Loucy (cell line): ENCODE data around the gene STAT3.
A peak's percentile ranks its signal among the peaks of the same experiment; 100 is the strongest.

Experiments
- H2AFZ ChIP-seq: fragments of 200-600 bp; sonication (generic); 2 replicates; pipeline ENCODE4 v1.6.0; 2016; ENCODE audit warnings: antibody characterized with exemption, mild to moderate bottlenecking, low read length, moderate library complexity
- H3F3A ChIP-seq: fragments of 200-600 bp; 2 replicates; pipeline ENCODE4 v1.6.0; 2016; ENCODE audit warnings: antibody characterized with exemption, low read depth, mild to moderate bottlenecking
- H3K27me3 ChIP-seq: fragments of 200-600 bp; sonication (generic); 2 replicates; pipeline ENCODE4 v1.6.1; 2014; ENCODE audit warnings: low read length, mild to moderate bottlenecking; ENCODE audit not compliant: insufficient read depth, poor library complexity, severe bottlenecking
- H3K36me3 ChIP-seq: fragments of 200-600 bp; sonication (generic); 2 replicates; pipeline ENCODE4 v1.6.1; 2016; ENCODE audit warnings: low read length; ENCODE audit not compliant: insufficient read depth
- H3K4me1 ChIP-seq: fragments of 200-600 bp; sonication (generic); 2 replicates; pipeline ENCODE4 v1.5.1; 2014; ENCODE audit warnings: low read length, mild to moderate bottlenecking; ENCODE audit not compliant: insufficient read depth, poor library complexity, severe bottlenecking
- H3K4me2 ChIP-seq: fragments of 200-600 bp; sonication (generic); 2 replicates; pipeline ENCODE4 v1.6.0; 2014; ENCODE audit warnings: antibody characterized with exemption, low read length, low read depth, mild to moderate bottlenecking; ENCODE audit not compliant: poor library complexity, severe bottlenecking
- H3K4me3 ChIP-seq: fragments of 200-600 bp; sonication (generic); 2 replicates; pipeline ENCODE4 v1.5.1; 2014; ENCODE audit warnings: low read length, mild to moderate bottlenecking, mixed read lengths; ENCODE audit not compliant: poor library complexity, severe bottlenecking
- H3K79me2 ChIP-seq: fragments of 200-600 bp; sonication (generic); 2 replicates; pipeline ENCODE4 v1.6.1; 2014; ENCODE audit warnings: low read length; ENCODE audit not compliant: insufficient read depth
- H3K9ac ChIP-seq: fragments of 200-600 bp; sonication (generic); 2 replicates; pipeline ENCODE4 v1.6.0; 2014; ENCODE audit warnings: mild to moderate bottlenecking, low read depth, low read length, moderate library complexity; ENCODE audit not compliant: poor library complexity, severe bottlenecking
- H3K9me2 ChIP-seq: fragments of 200-600 bp; sonication (generic); replicated peaks from 2 replicates; pipeline ENCODE4 v1.6.1; 2016; ENCODE audit warnings: low read depth, low read length, mixed read lengths
- H3K9me3 ChIP-seq: fragments of 200-600 bp; sonication (generic); 2 replicates; pipeline ENCODE4 v1.6.1; 2014; ENCODE audit warnings: mild to moderate bottlenecking, antibody characterized with exemption, low read length, low read depth; ENCODE audit not compliant: insufficient read depth
- H4K20me1 ChIP-seq: fragments of 200-600 bp; sonication (generic); 2 replicates; pipeline ENCODE4 v1.6.0; 2014; ENCODE audit warnings: antibody characterized with exemption, low read length, mild to moderate bottlenecking; ENCODE audit not compliant: insufficient read depth, poor library complexity, severe bottlenecking
- CTCF ChIP-seq: fragments of 200-600 bp; sonication (generic); conservative IDR thresholded peaks from 2 replicates; pipeline ENCODE4 v1.5.1; 2014; ENCODE audit warnings: mild to moderate bottlenecking, antibody characterized with exemption, low read length
- EZH2phosphoT487 ChIP-seq: fragments of 200-600 bp; IDR thresholded peaks from 2 replicates; pipeline ENCODE4 v1.6.1; 2018; ENCODE audit warnings: antibody characterized with exemption, mild to moderate bottlenecking, moderate library complexity, borderline replicate concordance

STAT3 gene

GRCh38 chr17:42309986-42310786, 78.1 kb downstream of the STAT3 start:
- H3K9me3 ChIP-seq = no peaks in the 10 kb centered on the region
- H2AFZ ChIP-seq = no peak overlapping the region
- H3K27me3 ChIP-seq = no peaks in the 10 kb centered on the region
- H3K36me3 ChIP-seq = peaks cover 64% of the 10 kb centered on the region
- H3K9ac ChIP-seq = peak overlapping the region; percentile 95
- H3K4me2 ChIP-seq = peak overlapping the region; percentile 97
- H4K20me1 ChIP-seq = no peaks in the 10 kb centered on the region
- H3K4me1 ChIP-seq = peaks cover 53% of the 10 kb centered on the region
- peaks cover 33% of the 10 kb centered on the region; the same call in 1 of the 2 replicates for H3K79me2 ChIP-seq
- peaks cover 35% of the 10 kb centered on the region for H3F3A ChIP-seq
- H3K4me3 ChIP-seq = no peak overlapping the region
- TF ChIP-seq CTCF = no peak
- no peak for TF ChIP-seq EZH2phosphoT487
- H3K9me2 ChIP-seq = no peaks in the 10 kb centered on the region

- H3K4me2 ChIP-seq = no peak overlapping the region
- no peak overlapping the region for H3K4me3 ChIP-seq
- H3K9me3 ChIP-seq = no peaks in the 10 kb centered on the region
- no peaks in the 10 kb centered on the region for H3K27me3 ChIP-seq
- TF ChIP-seq CTCF (no peak), EZH2phosphoT487 (no peak)
- no peak overlapping the region for H2AFZ ChIP-seq
- H3K9me2 ChIP-seq = no peaks in the 10 kb centered on the region
- H3K9ac ChIP-seq = peak overlapping the region; percentile 95
- H3K4me1 ChIP-seq = peaks cover 43% of the 10 kb centered on the region
- no peaks in the 10 kb centered on the region for H4K20me1 ChIP-seq
- peaks cover 31% of the 10 kb centered on the region for H3F3A ChIP-seq
- H3K36me3 ChIP-seq = peaks cover 72% of the 10 kb centered on the region; the same call in 1 of the 2 replicates
- peaks cover 32% of the 10 kb centered on the region; the same call in 1 of the 2 replicates for H3K79me2 ChIP-seq
Observed at GRCh38 chr17:42309142-42309541, 79.1 kb downstream of the STAT3 start.

- H2AFZ ChIP-seq = no peak overlapping the region
- TF ChIP-seq EZH2phosphoT487 (no peak), CTCF (no peak)
- H3F3A ChIP-seq = peaks cover 24% of the 10 kb centered on the region
- no peak overlapping the region for H3K9ac ChIP-seq
- H3K4me2 ChIP-seq = no peak overlapping the region
- no peak overlapping the region for H3K4me3 ChIP-seq
- H3K9me3 ChIP-seq = no peaks in the 10 kb centered on the region
- peaks cover 36% of the 10 kb centered on the region for H3K4me1 ChIP-seq
- H3K36me3 ChIP-seq = peaks cover 79% of the 10 kb centered on the region; the same call in 1 of the 2 replicates
- no peaks in the 10 kb centered on the region for H3K27me3 ChIP-seq
- H4K20me1 ChIP-seq = no peaks in the 10 kb centered on the region
- peaks cover 32% of the 10 kb centered on the region; the same call in 1 of the 2 replicates for H3K79me2 ChIP-seq
- H3K9me2 ChIP-seq = no peaks in the 10 kb centered on the region
Observed at GRCh38 chr17:42308446-42308845, 79.8 kb downstream of the STAT3 start.
